GM13977 (cell line): ENCODE measurements around the gene ALPG.
"Not testable (repeated sequence)": the region's sequence is repeated elsewhere in the genome, so short reads cannot be mapped to it uniquely, and the experiment has no call there.

Source experiments
- DNase-seq: peaks from one replicate; pipeline ENCODE4 v3.0.0; 2012; ENCODE audit warnings: low spot score
- CTCF ChIP-seq: IDR thresholded peaks from 2 replicates; pipeline ENCODE4 v1.5.1; 2012; ENCODE audit warnings: mild to moderate bottlenecking, control low read depth; ENCODE audit not compliant: insufficient read depth; ENCODE audit errors: extremely low read depth, missing control alignments
- in situ Hi-C: fragments of 300-500 bp; cut with MboI; formaldehyde crosslinking; loops from one replicate; pipeline ENCODE4 v1.12.0; 2022; ENCODE audit warnings: low sequenced_read_pairs, low pct_unique_long_range_greater_than_20kb, mixed read lengths, inconsistent platforms; ENCODE audit not compliant: unreplicated experiment

Gene ALPG

DNA sequence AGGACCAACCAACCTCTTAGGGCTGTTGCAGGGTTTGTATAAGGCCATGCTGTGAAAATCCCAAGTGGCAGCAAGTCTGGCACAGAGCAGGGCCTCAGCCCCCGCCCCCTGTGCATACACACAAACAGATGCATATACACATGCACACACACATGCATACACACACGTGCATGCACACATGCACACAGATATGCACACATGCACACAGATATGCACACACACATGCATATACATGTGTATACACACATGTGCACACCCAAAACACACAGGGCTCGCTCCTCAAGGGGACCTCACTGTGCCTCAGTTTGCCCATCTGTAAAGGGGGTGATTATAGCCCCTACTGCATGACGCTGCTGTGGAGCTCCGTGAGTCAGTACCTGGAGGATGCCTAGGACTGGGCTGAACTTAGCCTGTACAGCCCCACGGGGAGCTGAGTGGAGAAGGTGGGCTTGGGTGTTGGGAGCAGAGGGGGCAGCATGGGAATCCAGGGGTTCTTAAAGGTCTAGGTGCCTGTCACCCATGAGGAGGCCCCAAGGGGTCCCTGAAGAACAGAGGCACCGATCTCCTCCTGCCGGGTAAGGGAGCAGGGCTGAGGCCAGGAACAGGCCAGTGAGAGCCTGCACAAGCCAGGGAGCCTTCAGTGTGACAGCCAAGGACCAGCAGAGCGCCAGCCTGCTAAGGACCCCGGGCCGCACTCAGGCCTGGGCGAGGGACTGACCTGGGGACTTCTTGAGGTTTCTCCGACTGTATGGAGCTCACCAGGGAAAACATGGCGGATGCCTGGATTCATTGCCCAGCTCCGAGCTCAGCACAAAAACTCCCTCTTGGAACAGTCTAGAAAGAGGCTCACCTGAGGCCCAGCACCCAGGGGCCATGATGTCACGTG, 25.3 kb downstream of the ALPG start:
- no peak for DNase-seq
- in situ Hi-C loops, result no loop called here
- TF ChIP-seq CTCF, result no peak

DNA sequence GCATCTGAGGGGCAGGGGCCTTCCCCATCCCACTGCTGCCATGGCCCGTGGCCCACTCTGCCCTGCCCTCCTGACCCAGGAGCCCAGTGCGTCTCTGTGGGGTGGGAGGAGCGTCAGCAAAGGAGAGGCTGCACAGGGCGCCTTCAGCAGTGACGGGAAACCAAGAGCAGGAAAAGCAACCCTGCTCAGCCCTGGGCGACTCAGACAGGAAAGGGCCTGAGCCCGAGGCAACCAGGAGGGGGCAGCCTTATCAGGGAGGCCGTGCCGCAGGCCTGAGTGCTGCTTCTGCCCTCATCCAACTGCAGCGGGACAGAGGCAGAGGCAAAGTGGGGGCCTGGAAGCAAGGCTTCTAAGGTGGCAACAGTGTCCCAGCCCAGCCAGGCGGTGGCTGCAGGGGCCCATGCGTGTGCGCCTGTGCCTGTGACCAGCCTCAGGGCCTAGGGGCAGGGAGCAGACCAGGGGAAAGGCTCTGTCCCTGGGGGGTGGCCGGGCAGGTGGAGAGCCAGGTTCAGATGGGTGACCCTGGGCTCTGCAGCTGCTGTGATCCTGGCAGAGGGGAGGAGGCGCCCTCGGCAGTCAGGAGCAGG, 26.0 kb downstream of the ALPG start:
- in situ Hi-C loops, result no loop called here
- no peak for DNase-seq
- peak; percentile 24 for TF ChIP-seq CTCF

DNA sequence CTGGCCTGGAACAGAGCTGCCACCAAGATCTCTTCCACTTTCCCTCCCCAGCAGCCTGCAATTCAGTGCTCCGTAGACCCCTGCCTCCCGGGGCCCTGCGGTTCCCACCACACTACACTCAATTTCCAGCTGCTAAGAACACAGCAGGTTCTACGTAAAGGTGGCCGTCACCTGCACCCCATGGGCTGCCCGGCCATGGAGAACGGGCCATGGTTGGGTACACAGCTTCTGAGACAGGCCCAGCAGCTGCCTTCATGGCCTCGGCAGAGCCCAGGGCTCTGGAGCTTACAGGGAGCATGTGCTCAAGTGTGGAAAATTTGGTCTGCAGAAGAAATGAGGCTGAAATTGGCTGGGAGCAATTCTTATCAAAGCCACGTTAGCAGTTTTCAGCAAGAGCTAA, 27.0 kb downstream of the ALPG start:
- in situ Hi-C loops, DNase-seq: not testable (repeated sequence)

DNA sequence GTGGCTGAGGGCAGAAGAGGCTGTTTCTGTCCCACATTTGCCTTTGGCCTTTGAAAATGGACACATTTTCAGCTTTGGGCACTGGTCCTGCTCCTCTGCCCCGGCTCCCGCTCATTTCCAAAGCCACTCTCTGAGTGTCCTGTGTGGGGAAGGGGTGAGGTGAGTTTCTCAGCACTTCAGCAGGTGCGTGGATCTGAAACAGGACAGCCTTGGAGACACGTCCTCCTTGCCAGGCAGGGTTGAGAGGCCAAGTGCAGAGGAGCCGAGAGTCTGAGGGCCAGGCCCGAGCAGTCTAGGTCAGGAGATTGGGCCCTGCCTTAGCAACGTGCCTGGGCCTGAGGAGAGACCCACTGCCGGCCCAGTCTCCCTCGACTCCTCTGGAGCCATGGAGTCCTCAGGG, 27.4 kb downstream of the ALPG start:
- in situ Hi-C loops, result no loop called here
- DNase-seq, result no peak
- no peak for TF ChIP-seq CTCF

DNA sequence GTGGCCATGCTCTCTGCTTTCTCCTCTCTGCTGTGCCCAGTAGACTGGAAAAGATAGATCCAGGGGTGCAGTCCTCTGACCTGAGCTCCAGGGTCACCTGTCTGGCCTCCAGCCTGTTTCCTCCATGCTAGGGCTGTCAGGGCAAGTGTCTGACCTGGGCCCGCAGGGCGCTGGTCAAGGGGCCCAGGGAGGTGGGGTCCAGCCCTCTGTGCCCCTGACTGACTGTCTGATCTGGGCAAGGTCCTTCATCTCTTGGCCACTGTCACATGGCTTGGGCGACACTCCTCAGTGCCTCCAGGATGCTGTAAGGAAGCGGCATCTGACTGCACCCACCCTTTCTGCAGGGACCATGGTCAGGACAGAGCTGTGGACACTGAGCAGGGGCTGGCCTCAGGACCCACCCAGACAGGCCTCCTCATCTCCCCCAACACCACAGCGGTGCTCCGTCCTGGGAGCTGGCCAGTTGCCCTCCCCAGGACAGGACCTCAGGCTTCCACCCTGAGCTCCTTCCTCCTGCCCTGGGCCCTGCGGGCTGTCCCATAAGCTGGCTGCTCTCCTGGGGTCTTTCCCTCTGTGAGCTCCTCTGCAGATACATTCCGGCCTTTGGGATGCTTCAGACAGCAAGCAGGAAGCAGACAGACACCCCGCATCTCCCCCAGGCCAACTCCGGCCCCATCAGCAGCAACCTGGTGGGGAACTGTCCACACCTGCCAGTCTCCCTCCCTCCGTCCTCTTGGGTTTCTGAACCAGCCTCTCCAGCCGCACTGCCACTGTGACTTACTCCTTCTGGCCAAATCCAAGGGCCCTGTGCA, 28.1 kb downstream of the ALPG start:
- DNase-seq, result no peak
- in situ Hi-C loops, result no loop called here
- TF ChIP-seq CTCF, result no peak

DNA sequence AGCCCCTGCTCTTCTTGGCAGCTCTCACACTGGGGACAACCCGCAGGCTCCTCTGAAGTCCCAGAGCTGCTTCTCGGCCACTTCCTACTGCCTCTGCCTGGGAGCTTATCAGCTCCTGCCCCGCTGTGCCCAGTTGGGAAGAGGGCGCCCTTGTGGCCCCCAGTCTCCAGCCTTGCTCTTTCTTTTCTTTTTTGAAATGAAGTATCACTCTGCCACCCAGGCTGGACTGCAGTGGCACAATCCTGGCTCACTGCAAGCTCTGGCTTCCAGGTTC, 28.7 kb downstream of the ALPG start:
- in situ Hi-C loops, result no loop called here
- no peak for DNase-seq
- TF ChIP-seq CTCF, result no peak

- TF ChIP-seq CTCF, result no peak
- DNase-seq, result no peak
- in situ Hi-C loops, result no loop called here
These were observed 29.2 kb downstream of the ALPG start for GRCh38 chr2:232435805-232436204.
